Kidney epithelial cell (primary cell): Measurements from ENCODE around the gene ARF4. TPM values are rescaled to one million over a fixed set of nuclear protein-coding genes. Genes with fewer than 3 reads are reported as not detected.

ENCODE experiments used
- DNase-seq: peaks from one replicate; pipeline ENCODE4 v3.0.0-alpha.2; 2010; ENCODE audit warnings: low read depth
- H3K27me3 ChIP-seq: 2 replicates; pipeline ENCODE4 v1.6.0; 2011; ENCODE audit warnings: low read length; ENCODE audit not compliant: control insufficient read depth, insufficient read depth
- H3K36me3 ChIP-seq: 2 replicates; pipeline ENCODE4 v1.5.1; 2011; ENCODE audit warnings: low read length; ENCODE audit not compliant: control insufficient read depth, insufficient read depth
- H3K4me3 ChIP-seq: 2 replicates; pipeline ENCODE4 v1.5.1; 2011; ENCODE audit warnings: low read depth, mild to moderate bottlenecking, control low read depth, low read length
- total RNA-seq: library from RNA; depleted of rRNA; stranded (reverse); fragments of >200 nt; gene quantifications from 2 replicates; pipeline ENCODE4 v1.2.3, GENCODE V29; 2015
- TF ChIP-seq, protein P1 (sequence below): IDR thresholded peaks from 2 replicates; pipeline ENCODE4 v1.5.1; 2011; ENCODE audit warnings: mild to moderate bottlenecking, moderate library complexity, low read length, control low read depth, inconsistent platforms; ENCODE audit not compliant: insufficient read depth, poor library complexity, severe bottlenecking

ARF4 gene
- total RNA-seq, 1 donor from 2014 or later, result 208 TPM

DNA sequence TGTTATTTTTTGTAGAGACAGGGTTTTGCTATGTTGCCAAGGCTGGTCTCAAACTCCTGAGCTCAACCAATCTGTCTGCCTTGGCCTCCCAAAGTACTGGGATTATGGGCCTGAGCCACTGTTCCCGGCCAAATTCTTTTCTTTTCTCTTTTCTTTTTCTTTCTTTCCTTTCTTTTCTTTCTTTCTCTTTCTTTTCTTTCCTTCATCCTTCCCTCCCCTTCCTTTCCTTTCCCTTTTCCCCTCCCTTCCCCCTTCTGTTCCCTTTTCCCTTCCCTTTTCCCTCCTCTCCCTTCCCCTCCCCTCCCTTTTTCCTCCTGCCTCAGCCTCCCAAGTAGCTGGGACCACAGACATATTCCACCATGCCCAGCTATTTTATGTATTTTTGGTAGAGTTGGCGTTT, 3.1 kb upstream of the ARF4 start:
- DNase-seq, result no peak
- Histone ChIP-seq H3K4me3 (no peak overlapping the region), H3K36me3 (no peaks in the 10 kb centered on the region), H3K27me3 (no peaks in the 10 kb centered on the region)
- TF ChIP-seq, protein P1, sequence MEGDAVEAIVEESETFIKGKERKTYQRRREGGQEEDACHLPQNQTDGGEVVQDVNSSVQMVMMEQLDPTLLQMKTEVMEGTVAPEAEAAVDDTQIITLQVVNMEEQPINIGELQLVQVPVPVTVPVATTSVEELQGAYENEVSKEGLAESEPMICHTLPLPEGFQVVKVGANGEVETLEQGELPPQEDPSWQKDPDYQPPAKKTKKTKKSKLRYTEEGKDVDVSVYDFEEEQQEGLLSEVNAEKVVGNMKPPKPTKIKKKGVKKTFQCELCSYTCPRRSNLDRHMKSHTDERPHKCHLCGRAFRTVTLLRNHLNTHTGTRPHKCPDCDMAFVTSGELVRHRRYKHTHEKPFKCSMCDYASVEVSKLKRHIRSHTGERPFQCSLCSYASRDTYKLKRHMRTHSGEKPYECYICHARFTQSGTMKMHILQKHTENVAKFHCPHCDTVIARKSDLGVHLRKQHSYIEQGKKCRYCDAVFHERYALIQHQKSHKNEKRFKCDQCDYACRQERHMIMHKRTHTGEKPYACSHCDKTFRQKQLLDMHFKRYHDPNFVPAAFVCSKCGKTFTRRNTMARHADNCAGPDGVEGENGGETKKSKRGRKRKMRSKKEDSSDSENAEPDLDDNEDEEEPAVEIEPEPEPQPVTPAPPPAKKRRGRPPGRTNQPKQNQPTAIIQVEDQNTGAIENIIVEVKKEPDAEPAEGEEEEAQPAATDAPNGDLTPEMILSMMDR, result no peak

- DNase-seq, result no peak
- H3K4me3 ChIP-seq, result peak overlapping the region; percentile 83
- H3K36me3 ChIP-seq, result no peaks in the 10 kb centered on the region
- TF ChIP-seq, protein P1, result no peak
- no peaks in the 10 kb centered on the region for H3K27me3 ChIP-seq
Measured at GRCh38 chr3:57598765-57599360, 1.7 kb upstream of the ARF4 start.

GRCh38 chr3:57596495-57597126, 533 bp downstream of the ARF4 start:
- TF ChIP-seq, protein P1, result no peak
- Histone ChIP-seq H3K27me3 (no peaks in the 10 kb centered on the region), H3K4me3 (peak overlapping the region; percentile 81), H3K36me3 (no peaks in the 10 kb centered on the region)
- DNase-seq, result peak; percentile 69

- H3K27me3 ChIP-seq, result no peaks in the 10 kb centered on the region
- H3K36me3 ChIP-seq, result no peaks in the 10 kb centered on the region
- no peak for DNase-seq
- peak overlapping the region; percentile 81 for H3K4me3 ChIP-seq
- TF ChIP-seq, protein P1, result no peak
Measured at GRCh38 chr3:57594576-57594975, 2.6 kb downstream of the ARF4 start.

DNA sequence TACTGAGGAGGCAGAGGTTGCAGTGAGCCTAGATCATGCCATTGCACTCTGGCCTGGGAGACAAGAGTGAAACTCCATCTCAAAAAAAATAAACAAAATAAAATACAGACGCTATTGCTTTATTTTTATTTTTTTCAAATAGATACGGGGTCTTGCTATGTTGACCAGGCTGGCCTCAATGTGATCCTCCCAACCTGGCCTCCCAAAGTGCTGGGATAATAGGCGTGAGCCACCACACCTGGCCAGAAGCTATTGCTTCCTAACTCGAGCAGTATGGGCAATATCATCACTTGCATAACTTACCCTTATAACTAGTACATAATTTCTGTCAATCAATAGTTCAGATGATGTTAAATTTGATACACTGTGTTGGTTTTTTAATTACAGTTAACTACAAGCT, 3.0 kb downstream of the ARF4 start:
- no peak overlapping the region for H3K4me3 ChIP-seq
- TF ChIP-seq, protein P1, result no peak
- no peak for DNase-seq
- H3K36me3 ChIP-seq, result no peaks in the 10 kb centered on the region
- no peaks in the 10 kb centered on the region for H3K27me3 ChIP-seq

DNA sequence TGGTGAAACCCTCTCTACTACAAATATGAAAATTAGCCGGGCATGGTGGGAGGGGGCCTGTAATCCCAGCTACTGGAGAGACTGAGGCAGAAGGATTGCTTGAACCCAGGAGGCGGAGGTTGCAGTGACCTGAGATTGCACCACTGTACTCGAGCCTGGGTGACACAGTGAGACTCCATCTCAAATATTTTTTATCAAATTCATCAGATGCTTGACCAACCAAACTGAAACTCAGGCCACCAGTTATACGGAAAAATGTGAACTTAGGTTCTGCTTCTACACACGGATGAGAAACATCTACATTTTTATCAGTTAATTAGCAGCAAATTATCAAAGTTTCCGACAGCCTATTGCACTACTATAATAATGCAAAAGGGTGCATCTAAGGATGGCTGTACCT, 4.8 kb downstream of the ARF4 start:
- Histone ChIP-seq H3K27me3 (no peaks in the 10 kb centered on the region), H3K36me3 (no peaks in the 10 kb centered on the region), H3K4me3 (no peak overlapping the region)
- no peak for DNase-seq
- TF ChIP-seq, protein P1, result no peak
